ENCODE measurements around the gene CXXC1. TPM values are rescaled to one million over a fixed set of nuclear protein-coding genes. Genes with fewer than 3 reads are reported as not detected.

The CXXC1 gene
- total and polyA plus RNA-seq, 2 of the 13 experiments (the other 11 are each of a cell fraction or from before 2014, with no cell fraction given) = 32.9 to 39.0 TPM

DNA sequence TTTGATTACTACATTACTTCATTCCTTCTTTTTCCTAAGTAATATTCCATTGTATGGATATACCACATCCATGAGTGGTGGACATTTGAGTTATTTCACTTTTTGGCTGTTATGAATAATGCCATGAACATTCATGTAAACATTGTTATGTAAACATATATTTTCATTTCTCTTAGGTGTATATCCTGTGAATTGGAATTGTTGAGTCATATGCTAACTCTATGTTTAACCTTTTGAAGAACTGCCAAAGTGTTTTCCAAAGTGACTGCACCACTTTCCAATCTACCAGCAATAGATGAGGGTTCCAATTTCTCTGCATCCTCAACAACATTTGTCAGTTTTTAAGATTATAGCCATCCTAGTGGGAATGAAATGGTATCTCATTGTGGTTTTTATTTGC is 42.7 kb upstream of the CXXC1 start (continued):
- TF ChIP-seq NR2F6 (IDR thresholded peaks at IDR 0.05) = no peak
- TF ChIP-seq NR2F6 (CRISPR knock-in tag; IDR thresholded peaks at IDR 0.05) = no peak

DNA sequence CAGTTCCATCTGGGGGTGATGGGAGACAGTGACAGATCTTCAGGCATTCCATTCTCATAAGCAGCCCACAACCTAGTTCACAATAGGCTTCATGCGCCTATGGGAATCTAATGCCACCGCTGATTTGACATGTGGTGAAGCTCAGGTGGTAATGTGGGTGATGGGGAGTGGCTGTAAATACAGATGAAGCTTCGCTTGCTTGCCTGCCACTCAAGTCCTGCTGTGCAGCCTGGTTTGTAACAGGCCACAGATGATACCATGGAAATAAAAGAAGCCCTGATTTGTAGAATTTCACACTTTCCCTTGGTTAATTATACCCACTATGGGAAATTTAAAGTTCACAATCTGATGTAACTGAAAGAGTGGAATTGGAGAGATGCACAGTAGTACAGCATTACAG is 40.5 kb upstream of the CXXC1 start:
- H3K4me1 ChIP-seq (ENCODE audit: insufficient read depth, low read length) = no peaks in the 10 kb centered on the region
- H3K36me3 ChIP-seq (replicated peaks in 1 of 2; ENCODE audit: control insufficient read depth in 1 of 2, insufficient read depth in 2 of 2, low read length in 2 of 2) = no peaks in the 10 kb centered on the region
- BruUV-seq (replicated peaks) = no TSS peak
- FAIRE-seq (no peak), DNase-seq (ENCODE audit: low spot score) (no peak), ATAC-seq (no peak)
- H3K9ac ChIP-seq (ENCODE audit: insufficient read depth, low read depth, low read length) = no peak overlapping the region
- ChIA-PET CTCF (ENCODE audit: low intra/inter-chr PET ratio, low total read pairs) (no interaction called here), POLR2A (no interaction called here)
- in situ Hi-C loops (cut with HindIII; ENCODE audit: extremely low pct_ligation_motif_present, low pct_unique_long_range_greater_than_20kb) = no loop called here
- no peaks in the 10 kb centered on the region; a peak in 2 of 5 replicates for H3K27me3 ChIP-seq (ENCODE audit: control insufficient read depth in 1 of 2, insufficient read depth in 2 of 2, low read length in 2 of 2)
- H2AFZ ChIP-seq (ENCODE audit: low read length) = no peak overlapping the region
- TF ChIP-seq, protein P1, sequence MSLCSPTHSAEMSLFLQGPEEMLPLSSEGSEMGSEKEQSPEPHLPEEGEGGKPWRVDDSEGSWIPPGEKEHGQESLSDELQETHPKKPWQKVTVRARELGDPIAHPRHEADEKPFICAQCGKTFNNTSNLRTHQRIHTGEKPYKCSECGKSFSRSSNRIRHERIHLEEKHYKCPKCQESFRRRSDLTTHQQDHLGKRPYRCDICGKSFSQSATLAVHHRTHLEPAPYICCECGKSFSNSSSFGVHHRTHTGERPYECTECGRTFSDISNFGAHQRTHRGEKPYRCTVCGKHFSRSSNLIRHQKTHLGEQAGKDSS (CRISPR knock-in tag; IDR thresholded peaks at IDR 0.05; ENCODE audit: borderline replicate concordance, low read depth) = no peak
- TF ChIP-seq AKAP8 (CRISPR knock-in tag; IDR thresholded peaks at IDR 0.05) (no peak), ZNF839 (CRISPR knock-in tag; IDR thresholded peaks at IDR 0.05; ENCODE audit: borderline replicate concordance) (no peak), ZFP1 (CRISPR knock-in tag; IDR thresholded peaks at IDR 0.05) (no peak)
- no peak overlapping the region for H3K4me3 ChIP-seq (replicated peaks in 1 of 3; ENCODE audit: insufficient read depth in 1 of 3, low read depth in 2 of 3, low read length in 3 of 3)
- no peak overlapping the region for H3K27ac ChIP-seq (ENCODE audit: extremely low read length, insufficient read depth, low read length)
- 21% methylated on average over 3 of the region's 3 CpGs for WGBS (ENCODE audit: low lambda C conversion rate)
- no peaks in the 10 kb centered on the region for H4K20me1 ChIP-seq (ENCODE audit: insufficient read depth, low read length)
- no peaks in the 10 kb centered on the region for H3K79me2 ChIP-seq (ENCODE audit: insufficient read depth, low read length)
- intact Hi-C loops (cut with micrococcal nuclease; ENCODE audit: unreplicated experiment) = no loop called here
- no peak overlapping the region for H3K4me2 ChIP-seq (ENCODE audit: low read depth, low read length)
- H3K9me3 ChIP-seq (ENCODE audit: low read length) = 0 out of 2 replicates have a peak, but pooled peaks cover 7% of the 10 kb centered on the region

DNA sequence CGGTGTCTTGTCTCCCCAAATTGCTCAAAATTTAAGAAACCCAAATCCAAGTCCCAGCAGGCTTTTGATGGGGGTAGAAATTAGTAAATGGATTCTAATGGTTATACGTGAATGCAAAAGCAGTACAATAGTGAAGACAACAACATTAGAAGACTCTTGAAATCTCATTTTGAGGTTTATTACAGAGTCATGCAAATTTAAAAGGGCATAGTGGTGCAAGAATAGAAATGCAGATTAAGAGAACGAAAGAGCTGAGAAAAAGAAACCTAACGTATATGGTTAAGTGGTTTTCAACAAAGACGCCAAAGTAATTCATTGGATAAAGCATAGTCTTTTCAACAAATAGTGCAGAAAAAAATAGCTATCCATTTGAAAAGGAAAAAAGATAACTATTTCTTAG is 33.2 kb upstream of the CXXC1 start:
- Histone ChIP-seq H3K4me3 (replicated peaks in 1 of 3; ENCODE audit: insufficient read depth in 1 of 3, low read depth in 2 of 3, low read length in 3 of 3) (no peak overlapping the region), H3K27ac (ENCODE audit: extremely low read length, insufficient read depth, low read length) (no peak overlapping the region), H4K20me1 (ENCODE audit: insufficient read depth, low read length) (no peaks in the 10 kb centered on the region), H3K9me3 (ENCODE audit: low read length) (no peaks in the 10 kb centered on the region), H3K36me3 (replicated peaks in 1 of 2; ENCODE audit: control insufficient read depth in 1 of 2, insufficient read depth in 2 of 2, low read length in 2 of 2) (no peaks in the 10 kb centered on the region), H3K27me3 (ENCODE audit: control insufficient read depth in 1 of 2, insufficient read depth in 2 of 2, low read length in 2 of 2) (no peaks in the 10 kb centered on the region; a peak in 2 of 5 replicates), H3K4me1 (ENCODE audit: insufficient read depth, low read length) (no peaks in the 10 kb centered on the region), H3K9ac (ENCODE audit: insufficient read depth, low read depth, low read length) (no peak overlapping the region), H3K4me2 (ENCODE audit: low read depth, low read length) (no peak overlapping the region), H3K79me2 (ENCODE audit: insufficient read depth, low read length) (no peaks in the 10 kb centered on the region), H2AFZ (ENCODE audit: low read length) (no peak overlapping the region)
- in situ Hi-C loops (cut with HindIII; ENCODE audit: extremely low pct_ligation_motif_present, low pct_unique_long_range_greater_than_20kb) = no loop called here
- no TSS peak for BruUV-seq (replicated peaks)
- POLR2A ChIA-PET = no interaction called here
- DNase-seq (ENCODE audit: low spot score) (no peak), ATAC-seq (no peak), FAIRE-seq (no peak)
- intact Hi-C loops (cut with micrococcal nuclease; ENCODE audit: unreplicated experiment) = no loop called here
- WGBS (ENCODE audit: low lambda C conversion rate) = 61% methylated on average over 5 of the region's 5 CpGs
- CTCF ChIA-PET (ENCODE audit: low intra/inter-chr PET ratio, low total read pairs) = no interaction called here
- TF ChIP-seq ZC3H4 (CRISPR knock-in tag; IDR thresholded peaks at IDR 0.05; ENCODE audit: borderline replicate concordance) = no peak
- TF ChIP-seq CREB1 (IDR thresholded peaks at IDR 0.05) = no peak
- TF ChIP-seq CREB1 (CRISPR knock-in tag; IDR thresholded peaks at IDR 0.05) = no peak
- TF ChIP-seq TCF7 (IDR thresholded peaks at IDR 0.05; ENCODE audit: low read depth) = no peak
- TF ChIP-seq, protein P2, sequence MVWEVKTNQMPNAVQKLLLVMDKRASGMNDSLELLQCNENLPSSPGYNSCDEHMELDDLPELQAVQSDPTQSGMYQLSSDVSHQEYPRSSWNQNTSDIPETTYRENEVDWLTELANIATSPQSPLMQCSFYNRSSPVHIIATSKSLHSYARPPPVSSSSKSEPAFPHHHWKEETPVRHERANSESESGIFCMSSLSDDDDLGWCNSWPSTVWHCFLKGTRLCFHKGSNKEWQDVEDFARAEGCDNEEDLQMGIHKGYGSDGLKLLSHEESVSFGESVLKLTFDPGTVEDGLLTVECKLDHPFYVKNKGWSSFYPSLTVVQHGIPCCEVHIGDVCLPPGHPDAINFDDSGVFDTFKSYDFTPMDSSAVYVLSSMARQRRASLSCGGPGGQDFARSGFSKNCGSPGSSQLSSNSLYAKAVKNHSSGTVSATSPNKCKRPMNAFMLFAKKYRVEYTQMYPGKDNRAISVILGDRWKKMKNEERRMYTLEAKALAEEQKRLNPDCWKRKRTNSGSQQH (CRISPR knock-in tag; IDR thresholded peaks at IDR 0.05; ENCODE audit: low read depth) = no peak
- no peak for TF ChIP-seq ISX (CRISPR knock-in tag; conservative IDR thresholded peaks at IDR 0.05)
- TF ChIP-seq, protein P3, sequence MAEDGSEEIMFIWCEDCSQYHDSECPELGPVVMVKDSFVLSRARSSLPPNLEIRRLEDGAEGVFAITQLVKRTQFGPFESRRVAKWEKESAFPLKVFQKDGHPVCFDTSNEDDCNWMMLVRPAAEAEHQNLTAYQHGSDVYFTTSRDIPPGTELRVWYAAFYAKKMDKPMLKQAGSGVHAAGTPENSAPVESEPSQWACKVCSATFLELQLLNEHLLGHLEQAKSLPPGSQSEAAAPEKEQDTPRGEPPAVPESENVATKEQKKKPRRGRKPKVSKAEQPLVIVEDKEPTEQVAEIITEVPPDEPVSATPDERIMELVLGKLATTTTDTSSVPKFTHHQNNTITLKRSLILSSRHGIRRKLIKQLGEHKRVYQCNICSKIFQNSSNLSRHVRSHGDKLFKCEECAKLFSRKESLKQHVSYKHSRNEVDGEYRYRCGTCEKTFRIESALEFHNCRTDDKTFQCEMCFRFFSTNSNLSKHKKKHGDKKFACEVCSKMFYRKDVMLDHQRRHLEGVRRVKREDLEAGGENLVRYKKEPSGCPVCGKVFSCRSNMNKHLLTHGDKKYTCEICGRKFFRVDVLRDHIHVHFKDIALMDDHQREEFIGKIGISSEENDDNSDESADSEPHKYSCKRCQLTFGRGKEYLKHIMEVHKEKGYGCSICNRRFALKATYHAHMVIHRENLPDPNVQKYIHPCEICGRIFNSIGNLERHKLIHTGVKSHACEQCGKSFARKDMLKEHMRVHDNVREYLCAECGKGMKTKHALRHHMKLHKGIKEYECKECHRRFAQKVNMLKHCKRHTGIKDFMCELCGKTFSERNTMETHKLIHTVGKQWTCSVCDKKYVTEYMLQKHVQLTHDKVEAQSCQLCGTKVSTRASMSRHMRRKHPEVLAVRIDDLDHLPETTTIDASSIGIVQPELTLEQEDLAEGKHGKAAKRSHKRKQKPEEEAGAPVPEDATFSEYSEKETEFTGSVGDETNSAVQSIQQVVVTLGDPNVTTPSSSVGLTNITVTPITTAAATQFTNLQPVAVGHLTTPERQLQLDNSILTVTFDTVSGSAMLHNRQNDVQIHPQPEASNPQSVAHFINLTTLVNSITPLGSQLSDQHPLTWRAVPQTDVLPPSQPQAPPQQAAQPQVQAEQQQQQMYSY (CRISPR knock-in tag; IDR thresholded peaks at IDR 0.05) = no peak
- TF ChIP-seq THAP11 (CRISPR knock-in tag; IDR thresholded peaks at IDR 0.05) = no peak
